GM19324 (cell line): ENCODE results near the gene SULT6B1.

Source experiments
- ATAC-seq: cut with Tn5 transposase; IDR thresholded peaks from one replicate; pipeline ENCODE4 v1.9.1; 2021; ENCODE audit warnings: mild to moderate bottlenecking, moderate library complexity; ENCODE audit not compliant: unreplicated experiment, low FRiP score

SULT6B1 gene

DNA sequence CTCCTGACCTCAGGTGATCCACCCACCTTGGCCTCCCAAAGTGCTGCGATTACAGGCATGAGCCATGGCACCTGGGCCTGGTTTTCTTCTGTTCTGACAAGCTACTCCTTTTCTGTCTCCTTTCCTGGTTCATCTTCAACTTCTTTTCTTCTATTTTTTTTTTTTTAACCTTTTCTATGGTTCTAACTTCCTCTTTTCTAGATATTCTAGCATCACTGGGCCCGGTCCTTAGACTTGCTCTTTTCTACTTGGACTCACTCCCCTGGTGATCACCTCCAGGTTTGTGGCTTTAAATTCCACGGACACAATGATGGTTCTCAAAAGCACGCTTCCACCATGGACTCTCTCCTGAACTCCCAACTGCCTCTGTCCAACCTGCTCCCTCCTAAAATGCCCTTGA, 33.7 kb downstream of the SULT6B1 start:
- ATAC-seq: no peak

DNA sequence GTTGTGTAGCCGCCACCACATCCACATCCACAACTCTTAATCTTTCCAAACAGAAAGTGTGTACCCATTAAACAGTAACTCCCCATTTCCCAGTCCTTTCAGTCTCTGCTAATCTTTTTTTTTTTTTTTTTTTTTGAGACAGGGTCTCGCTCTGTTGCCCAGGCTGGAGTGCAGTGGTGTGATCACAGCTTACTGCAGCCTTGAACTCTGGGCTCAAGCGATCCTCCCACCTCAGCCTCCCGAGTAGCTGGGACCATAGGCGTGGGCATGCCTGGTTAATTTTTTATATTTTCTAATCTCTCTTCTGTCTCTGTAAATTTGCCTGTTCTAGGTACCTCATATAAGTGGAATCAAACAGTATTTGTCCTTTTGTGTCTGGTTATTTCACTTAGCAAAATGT, 35.2 kb downstream of the SULT6B1 start:
- no peak for ATAC-seq

DNA sequence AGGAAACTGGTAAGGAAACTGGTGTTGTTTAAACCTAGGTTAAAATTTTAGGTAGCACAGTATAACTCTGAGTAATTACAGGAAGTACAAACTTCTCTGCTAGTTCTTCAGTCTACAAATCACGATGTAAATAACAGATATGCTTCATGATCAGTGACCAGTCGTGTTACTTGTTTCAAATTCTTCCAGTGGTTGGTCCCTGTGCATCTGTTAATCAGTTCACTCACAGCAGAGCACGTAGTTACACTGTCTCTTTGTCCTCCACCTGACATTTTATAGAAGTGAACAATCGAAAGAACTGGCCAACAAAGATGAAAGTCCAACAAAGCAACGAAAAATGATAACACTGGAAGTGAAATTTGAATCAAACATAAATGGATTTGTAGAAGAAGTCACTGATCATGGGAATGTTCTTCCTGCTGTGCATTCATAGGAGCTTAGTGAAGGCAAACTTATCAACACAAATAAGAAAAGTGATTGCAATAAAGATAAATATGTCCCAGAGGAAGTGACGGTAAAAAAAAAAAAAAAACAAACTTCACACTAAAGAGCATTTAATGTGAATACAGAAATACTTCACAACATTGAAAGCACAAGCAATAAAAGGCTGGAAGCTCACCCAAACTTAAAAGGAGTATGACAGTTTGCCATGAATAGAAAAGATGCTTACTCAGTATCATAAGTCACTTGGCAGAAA, 38.7 kb downstream of the SULT6B1 start:
- no peak for ATAC-seq

DNA sequence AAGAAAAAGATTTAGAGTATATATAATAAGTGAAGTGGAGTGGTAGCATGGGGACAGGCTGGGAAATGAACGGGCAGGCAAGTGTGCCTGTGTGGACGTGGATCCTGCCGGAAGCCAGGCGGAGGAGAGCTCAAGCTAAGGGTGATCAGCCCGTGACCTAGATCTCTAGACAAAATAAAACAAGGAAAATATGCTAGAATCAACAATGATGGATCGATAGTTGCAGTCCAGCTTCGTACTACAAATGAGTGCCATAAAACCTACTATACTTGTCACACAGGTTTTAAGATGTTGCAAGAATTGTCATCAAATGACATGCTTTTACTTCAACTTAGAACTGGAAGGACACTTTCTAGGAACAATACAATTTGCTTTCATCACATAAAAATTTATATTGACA, 40.1 kb downstream of the SULT6B1 start:
- ATAC-seq: no peak

DNA sequence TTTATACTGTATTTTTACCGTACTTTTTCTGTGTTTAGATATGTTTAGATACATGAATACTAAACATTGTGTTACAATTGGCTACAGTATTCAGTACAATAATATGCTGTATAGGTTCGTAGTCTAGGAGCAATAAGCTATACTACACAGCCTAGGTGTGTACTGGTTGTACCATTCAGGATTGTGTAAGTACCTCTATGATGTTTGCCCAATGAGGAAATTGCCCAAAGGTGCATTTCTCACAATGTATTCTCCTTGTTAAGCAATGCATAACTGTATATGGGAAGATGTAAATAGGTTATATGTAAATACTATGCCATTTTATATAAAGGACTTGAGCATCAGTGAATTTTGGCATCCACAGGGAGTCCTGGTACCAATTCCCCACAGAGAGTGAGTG, 42.4 kb downstream of the SULT6B1 start:
- no peak for ATAC-seq

DNA sequence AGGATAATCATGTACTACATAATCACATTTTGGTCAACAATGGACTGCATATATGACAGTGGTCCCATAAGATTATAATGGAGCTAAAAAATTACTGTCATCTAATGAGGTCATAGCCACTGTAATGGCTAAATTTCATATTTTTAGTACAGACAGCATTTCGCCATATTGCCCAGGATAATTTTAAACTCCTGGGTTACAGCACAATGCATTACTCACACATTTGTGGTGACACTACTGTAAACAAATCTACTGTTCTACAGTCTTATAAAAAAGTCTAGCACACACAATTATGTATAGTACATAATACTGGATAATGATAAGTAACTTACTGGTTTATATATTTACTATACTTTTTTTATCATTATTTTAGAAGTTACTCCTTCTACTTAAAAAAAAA, 44.5 kb downstream of the SULT6B1 start:
- no peak for ATAC-seq

DNA sequence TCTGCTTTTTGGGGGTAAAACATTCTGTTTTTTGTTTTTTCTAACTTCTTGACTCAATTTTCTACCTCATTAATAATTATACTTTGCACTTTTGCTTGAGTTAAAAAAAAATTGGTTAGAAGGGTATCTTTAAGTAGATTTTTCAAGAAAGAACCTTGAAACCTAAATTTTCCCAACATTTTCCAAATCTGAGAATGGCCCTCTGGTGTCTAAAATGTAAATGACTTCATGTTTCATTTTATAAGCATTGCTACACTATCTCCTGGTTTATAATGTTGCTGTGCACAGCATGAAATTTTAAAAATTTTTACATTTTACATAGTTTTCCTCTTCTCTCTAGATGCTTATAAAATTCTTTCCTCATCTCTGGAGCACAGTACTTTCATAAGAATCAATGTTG, 45.9 kb downstream of the SULT6B1 start:
- no peak for ATAC-seq

DNA sequence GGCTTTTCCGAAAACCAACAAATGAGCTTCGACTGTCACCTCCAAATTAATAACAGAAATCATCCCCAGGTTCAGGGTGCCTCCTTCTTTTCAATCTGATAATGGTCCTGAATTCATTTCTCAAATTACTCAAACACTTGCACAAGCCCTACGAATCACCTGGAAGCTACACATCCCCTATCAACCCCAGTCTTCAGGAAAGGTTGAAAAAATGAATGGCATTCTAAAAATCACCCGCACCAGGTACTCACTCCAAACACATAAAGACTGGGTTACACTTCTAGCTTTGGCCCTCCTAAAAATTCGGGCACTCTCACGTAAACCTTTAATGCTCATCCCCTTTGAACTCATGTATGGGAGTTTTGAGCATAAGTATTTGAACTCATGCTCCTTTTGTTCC, 55.6 kb downstream of the SULT6B1 start:
- no peak for ATAC-seq

DNA sequence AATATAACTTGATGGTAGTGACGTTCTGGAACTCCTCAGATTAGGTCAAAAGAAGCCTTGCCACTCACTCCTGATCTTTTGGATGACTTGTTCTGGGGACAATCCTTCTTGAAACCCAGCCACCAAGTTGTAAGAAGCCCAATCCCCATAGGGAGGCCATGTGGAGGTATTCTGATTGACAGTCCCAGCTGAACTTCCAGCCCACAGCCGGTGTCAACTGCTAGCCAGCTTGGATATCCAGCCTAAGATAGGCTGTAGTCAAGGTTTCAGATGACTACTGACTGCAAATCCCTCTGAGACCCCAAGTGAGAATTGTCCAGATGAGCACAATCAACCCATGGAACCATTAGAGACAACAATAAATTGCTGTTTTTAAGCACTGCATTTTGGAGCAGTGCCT, 63.1 kb downstream of the SULT6B1 start:
- ATAC-seq: no peak

DNA sequence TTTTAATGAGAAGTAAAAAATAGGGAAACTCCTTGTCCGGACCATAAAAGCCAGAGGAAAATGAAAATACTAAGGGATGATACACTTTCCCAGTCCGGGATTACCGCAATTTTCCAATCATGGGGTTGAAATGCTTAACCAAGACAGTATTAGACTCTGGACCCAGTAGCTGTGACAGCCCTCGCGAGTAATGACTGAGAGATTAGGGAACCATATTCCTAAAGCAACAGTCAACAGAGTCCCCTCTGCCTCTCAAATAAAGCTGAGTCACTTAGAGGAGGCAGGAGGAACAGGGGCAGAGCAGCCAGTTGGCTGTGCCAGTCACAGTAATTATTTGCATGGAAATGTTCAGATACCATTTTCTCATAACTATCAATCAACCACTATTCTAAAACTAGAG, 69.3 kb downstream of the SULT6B1 start:
- ATAC-seq: no peak
